Fibroblast of lung (primary cell): ENCODE data around the gene CPTP.

Source experiments
- EZH2 ChIP-seq: IDR thresholded peaks from 2 replicates; pipeline ENCODE4 v1.5.1; 2012; ENCODE audit warnings: low read length, control low read depth, mild to moderate bottlenecking; ENCODE audit errors: missing control alignments
- TF ChIP-seq, protein P1 (sequence below), 2 donors: IDR thresholded peaks in 1 of 2; conservative IDR thresholded peaks in 1 of 2; 1 replicate in 1 of 2; 2 replicates in 1 of 2; pipeline ENCODE4 v1.5.1; 2011 to 2012; ENCODE audit warnings: low read length in 2 of 2, control low read depth in 1 of 2, inconsistent platforms in 1 of 2, low read depth in 1 of 2, mild to moderate bottlenecking in 1 of 2

DNA sequence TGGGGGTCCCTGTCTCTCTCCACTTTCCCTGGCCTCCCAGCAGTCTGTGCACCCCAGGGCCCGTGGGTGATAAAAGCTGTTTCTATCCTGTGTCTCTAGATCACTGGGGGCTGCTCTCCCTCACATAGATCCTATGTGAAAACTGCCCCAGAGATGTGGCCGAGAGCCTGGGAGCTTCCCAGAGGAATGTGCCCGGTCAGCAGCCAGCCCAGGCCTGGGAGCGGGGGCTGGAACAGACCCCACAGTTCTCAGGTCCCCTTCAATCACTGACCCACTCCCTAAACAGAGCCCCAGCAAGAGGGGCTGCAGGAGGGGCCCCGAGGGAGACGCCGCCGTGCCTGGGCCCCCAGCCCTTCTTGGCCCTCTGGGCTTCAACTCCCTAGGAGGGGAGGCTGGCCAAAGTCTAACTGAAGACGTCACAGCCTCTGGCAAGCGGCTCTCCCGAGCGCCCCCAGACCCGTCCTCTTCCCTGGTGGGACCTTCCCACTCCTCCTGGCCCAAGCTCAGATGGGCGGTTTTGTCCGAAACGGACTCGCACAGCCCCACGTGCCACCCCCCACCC lies 33.4 kb downstream of the CPTP start:
- TF ChIP-seq, protein P1, sequence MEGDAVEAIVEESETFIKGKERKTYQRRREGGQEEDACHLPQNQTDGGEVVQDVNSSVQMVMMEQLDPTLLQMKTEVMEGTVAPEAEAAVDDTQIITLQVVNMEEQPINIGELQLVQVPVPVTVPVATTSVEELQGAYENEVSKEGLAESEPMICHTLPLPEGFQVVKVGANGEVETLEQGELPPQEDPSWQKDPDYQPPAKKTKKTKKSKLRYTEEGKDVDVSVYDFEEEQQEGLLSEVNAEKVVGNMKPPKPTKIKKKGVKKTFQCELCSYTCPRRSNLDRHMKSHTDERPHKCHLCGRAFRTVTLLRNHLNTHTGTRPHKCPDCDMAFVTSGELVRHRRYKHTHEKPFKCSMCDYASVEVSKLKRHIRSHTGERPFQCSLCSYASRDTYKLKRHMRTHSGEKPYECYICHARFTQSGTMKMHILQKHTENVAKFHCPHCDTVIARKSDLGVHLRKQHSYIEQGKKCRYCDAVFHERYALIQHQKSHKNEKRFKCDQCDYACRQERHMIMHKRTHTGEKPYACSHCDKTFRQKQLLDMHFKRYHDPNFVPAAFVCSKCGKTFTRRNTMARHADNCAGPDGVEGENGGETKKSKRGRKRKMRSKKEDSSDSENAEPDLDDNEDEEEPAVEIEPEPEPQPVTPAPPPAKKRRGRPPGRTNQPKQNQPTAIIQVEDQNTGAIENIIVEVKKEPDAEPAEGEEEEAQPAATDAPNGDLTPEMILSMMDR (conservative IDR thresholded peaks at IDR 0.05 in 1 of 2, IDR thresholded peaks at IDR 0.05 in 1 of 2; ENCODE audit: low read depth in 1 of 2, low read length in 2 of 2): no peak
- no peak for TF ChIP-seq EZH2
